ENCODE results near the gene CARTPT.
A peak's percentile ranks its signal among the peaks of the same experiment; 100 is the strongest.

CARTPT gene

GRCh38 chr5:71738662-71739361, 19.7 kb downstream of the CARTPT start:
- no peak for DNase-seq

GRCh38 chr5:71740015-71740753, 21.1 kb downstream of the CARTPT start:
- no peak for DNase-seq

GRCh38 chr5:71743155-71743554, 24.1 kb downstream of the CARTPT start:
- DNase-seq = no peak

GRCh38 chr5:71744009-71744790, 25.1 kb downstream of the CARTPT start:
- no peak for DNase-seq

GRCh38 chr5:71747182-71747581, 28.1 kb downstream of the CARTPT start:
- no peak for DNase-seq

- no peak for DNase-seq
Measured at GRCh38 chr5:71748360-71748759, 29.3 kb downstream of the CARTPT start.

- no peak for DNase-seq
Measured at GRCh38 chr5:71751422-71751821, 32.3 kb downstream of the CARTPT start.

GRCh38 chr5:71752441-71753190, 33.5 kb downstream of the CARTPT start:
- DNase-seq = no peak

- DNase-seq = peak; percentile 22
Measured at GRCh38 chr5:71757590-71758543, 38.8 kb downstream of the CARTPT start.

GRCh38 chr5:71762826-71763225, 43.8 kb downstream of the CARTPT start:
- DNase-seq = no peak

GRCh38 chr5:71767661-71768060, 48.6 kb downstream of the CARTPT start:
- DNase-seq = no peak

GRCh38 chr5:71769287-71769686, 50.2 kb downstream of the CARTPT start:
- no peak for DNase-seq

- DNase-seq = no peak
Measured at GRCh38 chr5:71770381-71770780, 51.3 kb downstream of the CARTPT start.

Measured in SHP77 treated with DMSO at 0.1 percent for 48 hours (cell line).